Kidney epithelial cell (primary cell): ENCODE results near the gene SYNE2. TPM values are rescaled to one million over a fixed set of nuclear protein-coding genes. Genes with fewer than 3 reads are reported as not detected.

Experiments
- DNase-seq: peaks from one replicate; pipeline ENCODE4 v3.0.0-alpha.2; 2010; ENCODE audit warnings: low read depth
- H3K27me3 ChIP-seq: 2 replicates; pipeline ENCODE4 v1.6.0; 2011; ENCODE audit warnings: low read length; ENCODE audit not compliant: control insufficient read depth, insufficient read depth
- H3K36me3 ChIP-seq: 2 replicates; pipeline ENCODE4 v1.5.1; 2011; ENCODE audit warnings: low read length; ENCODE audit not compliant: control insufficient read depth, insufficient read depth
- H3K4me3 ChIP-seq: 2 replicates; pipeline ENCODE4 v1.5.1; 2011; ENCODE audit warnings: low read depth, mild to moderate bottlenecking, control low read depth, low read length
- CTCF ChIP-seq: IDR thresholded peaks from 2 replicates; pipeline ENCODE4 v1.5.1; 2011; ENCODE audit warnings: mild to moderate bottlenecking, moderate library complexity, low read length, control low read depth, inconsistent platforms; ENCODE audit not compliant: insufficient read depth, poor library complexity, severe bottlenecking
- total RNA-seq: library from RNA; depleted of rRNA; stranded (reverse); fragments of >200 nt; gene quantifications from 2 replicates; pipeline ENCODE4 v1.2.3, GENCODE V29; 2015

SYNE2 gene
- total RNA-seq, 1 donor from 2014 or later: 35.7 TPM

GRCh38 chr14:63982156-63982555, 129.4 kb downstream of the SYNE2 start:
- H3K36me3 ChIP-seq: no peaks in the 10 kb centered on the region
- TF ChIP-seq CTCF: no peak

GRCh38 chr14:63982629-63983028, 129.8 kb downstream of the SYNE2 start:
- Histone ChIP-seq H3K4me3 (no peak overlapping the region), H3K27me3 (no peaks in the 10 kb centered on the region), H3K36me3 (no peaks in the 10 kb centered on the region)
- DNase-seq: no peak
- TF ChIP-seq CTCF: no peak

More at GRCh38 chr14:63982156-63982555, 129.4 kb downstream of the SYNE2 start:
- no peaks in the 10 kb centered on the region for H3K27me3 ChIP-seq
- DNase-seq: no peak
- no peak overlapping the region for H3K4me3 ChIP-seq

DNA sequence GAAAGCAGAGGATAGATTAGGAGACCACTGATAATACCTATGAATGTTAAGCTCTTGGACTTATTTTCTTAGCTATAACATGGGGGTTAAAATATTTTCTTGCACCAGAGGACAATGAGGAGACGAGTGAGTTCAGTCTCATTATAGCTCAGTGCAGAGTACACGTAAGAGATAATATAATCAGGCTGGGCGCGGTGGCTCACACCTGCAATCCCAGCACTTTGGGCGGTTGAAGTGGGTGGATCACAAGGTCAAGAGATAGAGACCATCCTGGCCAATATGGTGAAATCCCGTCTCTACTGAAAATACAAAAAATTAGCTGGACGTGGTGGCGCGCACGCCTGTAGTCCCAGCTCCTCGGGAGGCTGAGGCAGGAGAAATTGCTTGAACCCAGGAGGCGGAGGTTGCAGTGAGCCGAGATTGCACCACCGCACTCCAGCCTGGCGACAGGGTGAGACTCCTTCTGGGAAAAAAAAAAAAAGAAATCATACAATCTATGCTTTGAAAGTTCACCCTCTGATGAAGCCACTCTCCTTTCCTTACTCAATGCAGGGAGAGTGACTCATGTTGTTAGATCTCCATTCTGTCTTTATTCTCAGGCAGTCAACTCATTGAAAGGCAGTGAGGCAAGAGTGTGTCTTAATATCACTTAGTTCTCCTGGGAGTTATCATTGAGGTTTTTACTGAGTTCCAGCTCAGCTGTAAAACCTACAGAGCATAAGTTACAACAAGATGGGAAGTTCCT, 134.2 kb downstream of the SYNE2 start:
- Histone ChIP-seq H3K27me3 (no peaks in the 10 kb centered on the region), H3K4me3 (no peak overlapping the region), H3K36me3 (no peaks in the 10 kb centered on the region)
- no peak for TF ChIP-seq CTCF
- DNase-seq: peak; percentile 47

DNA sequence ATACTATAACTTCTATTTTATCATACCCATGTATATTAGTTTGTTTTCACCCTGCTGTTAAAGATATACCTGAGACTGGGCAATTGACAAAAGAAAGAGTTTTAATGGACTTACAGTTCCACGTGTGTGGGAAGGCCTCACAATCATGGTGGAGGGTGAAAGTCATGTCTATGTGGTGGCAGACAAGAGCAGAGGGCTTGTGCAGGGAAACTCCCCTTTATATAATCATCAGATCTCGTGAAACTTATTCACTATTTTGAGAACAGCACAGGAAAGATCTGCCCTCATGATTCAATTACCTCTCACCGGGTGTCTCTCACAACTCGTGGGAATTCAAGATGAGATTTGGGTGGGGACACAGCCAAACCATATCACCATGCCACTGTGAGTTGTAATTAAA, 135.8 kb downstream of the SYNE2 start:
- Histone ChIP-seq H3K27me3 (no peaks in the 10 kb centered on the region), H3K36me3 (no peaks in the 10 kb centered on the region), H3K4me3 (no peak overlapping the region)
- no peak for DNase-seq
- TF ChIP-seq CTCF: no peak

GRCh38 chr14:63991833-63992232, 139.0 kb downstream of the SYNE2 start:
- TF ChIP-seq CTCF: no peak
- Histone ChIP-seq H3K27me3 (no peaks in the 10 kb centered on the region), H3K4me3 (no peak overlapping the region), H3K36me3 (no peaks in the 10 kb centered on the region)
- DNase-seq: no peak

- H3K27me3 ChIP-seq: no peaks in the 10 kb centered on the region
- TF ChIP-seq CTCF: no peak
- no peak for DNase-seq
- H3K4me3 ChIP-seq: no peak overlapping the region
- no peaks in the 10 kb centered on the region for H3K36me3 ChIP-seq
These were observed 140.1 kb downstream of the SYNE2 start for GRCh38 chr14:63992858-63993257.
